ENCODE data around the gene ZNF787.

ZNF787 gene

GRCh38 chr19:56144831-56145230, 23.7 kb upstream of the ZNF787 start:
- DNase-seq (ENCODE audit: insufficient read length, low spot score), result no peak
- no peak for TF ChIP-seq CTCF (IDR thresholded peaks at IDR 0.05; ENCODE audit: insufficient read depth, missing control alignments)
- no peak for FAIRE-seq

DNA sequence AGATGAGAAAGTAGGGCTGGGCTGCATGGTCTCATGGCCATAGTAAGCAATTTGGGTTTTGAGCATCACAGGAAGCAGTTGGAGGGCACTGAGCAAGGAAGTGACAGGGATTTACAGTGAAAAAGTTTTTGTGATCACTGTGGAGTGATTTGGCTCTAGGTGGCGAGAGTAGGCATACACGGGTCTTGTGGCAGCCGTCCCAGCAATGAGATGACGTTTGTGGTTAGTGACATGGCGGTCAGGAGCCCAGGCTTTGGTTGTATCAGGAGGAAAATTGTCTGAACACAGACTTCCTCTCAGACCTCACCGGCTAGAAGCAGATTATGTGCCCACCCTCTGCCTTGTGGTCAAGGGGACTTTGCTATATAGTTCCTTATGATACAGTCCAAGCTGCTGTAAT, 23.3 kb upstream of the ZNF787 start:
- DNase-seq (ENCODE audit: insufficient read length, low spot score) (no peak), FAIRE-seq (no peak)
- no peak for TF ChIP-seq CTCF (IDR thresholded peaks at IDR 0.05; ENCODE audit: insufficient read depth, missing control alignments)

DNA sequence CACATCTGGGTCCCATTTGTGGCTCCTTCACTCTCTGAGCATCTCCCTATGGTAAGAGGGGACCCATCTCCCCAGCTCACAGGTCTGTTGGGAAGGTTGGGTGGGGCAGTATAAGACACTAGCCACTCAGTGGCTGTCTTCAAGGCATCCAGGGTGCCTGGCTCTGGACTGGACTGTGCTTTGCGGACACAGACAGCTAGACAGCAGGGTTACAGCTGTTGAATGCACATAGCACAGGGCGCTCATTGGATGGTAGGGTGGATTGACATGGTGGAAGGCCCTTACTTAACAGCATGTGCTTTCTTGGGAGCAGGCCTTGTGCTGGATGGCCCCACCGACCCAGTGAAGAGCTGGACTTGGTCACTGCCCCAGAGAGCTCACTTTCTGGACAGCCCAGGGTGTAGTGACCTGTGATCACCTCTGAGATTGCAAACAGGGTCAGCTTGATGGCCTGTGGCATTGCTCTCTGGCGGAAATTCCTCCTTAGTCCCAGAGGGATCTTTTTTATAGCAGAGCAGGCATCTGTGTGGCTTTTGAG, 21.9 kb upstream of the ZNF787 start:
- no peak for FAIRE-seq
- DNase-seq (ENCODE audit: insufficient read length, low spot score), result no peak
- TF ChIP-seq CTCF (IDR thresholded peaks at IDR 0.05; ENCODE audit: insufficient read depth, missing control alignments), result no peak

DNA sequence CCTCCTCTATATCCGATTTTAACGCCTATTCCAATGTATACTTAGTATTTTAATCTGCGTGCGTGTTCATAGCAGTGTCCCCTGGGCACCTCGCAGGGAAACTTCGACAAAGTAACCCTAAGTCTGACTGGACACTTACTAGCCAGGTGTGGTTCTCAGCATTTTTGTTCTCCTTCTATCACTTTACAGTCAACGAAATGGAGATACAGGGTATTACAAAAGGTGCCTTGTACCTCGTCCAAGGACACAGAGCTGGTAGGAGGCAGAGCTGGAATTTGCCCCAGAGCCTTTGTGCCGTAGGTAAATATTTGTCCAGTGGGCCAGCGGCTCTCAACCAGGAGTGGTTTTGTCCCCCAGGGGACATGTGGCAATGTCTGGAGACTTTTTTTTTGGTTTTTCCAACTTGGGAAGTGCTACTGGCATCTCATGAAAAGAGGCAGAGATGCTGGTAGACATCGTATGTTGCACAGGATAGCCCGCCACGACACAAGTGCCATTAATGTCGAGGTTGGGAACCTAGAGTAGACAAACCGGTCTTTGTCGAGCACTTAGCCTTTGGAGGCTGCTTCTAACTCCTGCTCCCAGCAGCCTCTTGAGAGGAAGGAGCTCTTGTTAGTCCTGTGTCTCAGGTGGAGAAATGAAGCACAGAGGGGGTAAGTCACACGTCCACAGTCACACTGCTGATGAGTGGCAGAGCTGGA, 21.1 kb upstream of the ZNF787 start:
- TF ChIP-seq CTCF (IDR thresholded peaks at IDR 0.05; ENCODE audit: insufficient read depth, missing control alignments), result no peak
- FAIRE-seq, result no peak
- DNase-seq (ENCODE audit: insufficient read length, low spot score), result no peak

DNA sequence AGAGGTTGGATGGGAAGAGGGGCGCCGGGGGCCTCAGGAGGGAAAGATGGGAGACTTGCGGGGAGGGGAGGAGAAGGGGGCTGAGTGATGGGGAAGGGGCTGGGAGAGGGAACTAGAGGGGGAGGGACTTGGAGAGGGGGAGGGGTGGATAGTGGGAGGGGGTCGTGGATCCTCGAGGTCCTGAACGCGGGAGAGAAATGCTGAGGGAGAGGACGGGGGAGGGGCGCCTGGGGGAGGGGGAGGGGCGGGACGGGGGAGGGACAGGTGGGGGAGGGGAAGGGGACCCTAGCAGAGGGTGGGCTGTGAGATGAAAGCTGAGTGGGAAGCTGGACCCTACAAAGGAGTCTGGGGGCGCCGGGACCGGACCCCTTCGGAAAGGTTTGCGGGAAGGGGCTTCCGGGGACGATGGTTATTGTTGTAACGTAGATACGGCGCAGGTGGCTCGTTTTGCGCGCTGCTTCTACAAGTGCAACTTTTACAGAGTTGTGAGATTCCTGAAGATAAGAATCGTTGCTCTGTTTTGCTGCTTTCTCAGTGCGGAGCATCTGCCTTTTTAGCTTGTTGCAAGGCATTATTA, 20.4 kb upstream of the ZNF787 start:
- TF ChIP-seq CTCF (IDR thresholded peaks at IDR 0.05; ENCODE audit: insufficient read depth, missing control alignments), result no peak
- DNase-seq (ENCODE audit: insufficient read length, low spot score), result no peak
- no peak for FAIRE-seq

DNA sequence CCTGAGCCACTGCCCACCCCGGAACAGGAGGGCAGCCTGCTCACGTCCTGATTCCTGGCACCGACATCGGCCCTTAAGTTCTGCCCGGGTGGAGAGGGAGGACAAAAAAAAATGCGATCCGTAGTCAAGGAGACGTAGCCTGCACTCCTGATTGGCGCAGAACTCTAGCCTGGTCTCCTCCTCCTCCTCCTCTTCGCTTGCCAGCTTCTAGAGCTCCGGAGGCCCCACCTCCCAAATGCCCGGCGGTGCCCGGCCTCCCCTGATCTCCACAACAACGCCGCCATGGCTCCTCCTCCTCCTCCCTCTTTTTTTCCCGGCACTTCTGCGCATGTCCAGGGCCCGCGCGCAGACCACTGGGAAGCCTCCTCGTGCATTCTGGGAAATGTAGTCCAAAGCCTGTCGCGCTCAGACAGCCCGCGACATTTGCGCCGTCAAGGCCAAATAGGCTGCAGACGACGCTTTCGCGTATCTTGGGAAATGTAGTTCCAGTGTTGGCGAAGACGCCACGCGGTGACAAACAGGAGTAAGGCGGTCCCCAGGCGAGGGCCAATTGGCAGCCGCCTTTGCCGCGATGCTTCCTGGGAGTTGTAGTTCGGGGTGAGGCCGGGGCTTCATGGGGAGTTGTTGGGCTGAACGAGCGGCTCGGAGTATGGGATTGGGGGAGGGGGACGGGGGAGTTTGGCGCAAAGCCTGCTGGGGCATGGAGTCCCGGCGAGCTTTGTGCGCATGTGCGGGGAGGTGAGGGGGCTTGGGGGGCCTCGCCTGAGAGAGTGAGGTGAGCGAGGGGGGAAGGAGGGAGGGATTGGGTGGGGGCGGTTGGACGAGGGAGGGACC, 19.7 kb upstream of the ZNF787 start, which contains the start of gene ZNF444:
ZNF444 (plus strand) TSS at position 705 of the 834 bp plus-strand sequence. CDS start 5,625 bp downstream, outside the sequence.
- FAIRE-seq (no peak), DNase-seq (ENCODE audit: insufficient read length, low spot score) (peak; percentile 97)
- TF ChIP-seq CTCF (IDR thresholded peaks at IDR 0.05; ENCODE audit: insufficient read depth, missing control alignments), result no peak
